Stimulated activated naive CD4-positive, alpha-beta T cell treated with Interleukin-2 at 50 U/mL for 16 hours (primary cell): ENCODE results near the gene HOATZ.

Source experiments
- DNase-seq: peaks from one replicate; lab custom pipeline; 2025; lab: John Stamatoyannopoulos, UW

The HOATZ gene

DNA sequence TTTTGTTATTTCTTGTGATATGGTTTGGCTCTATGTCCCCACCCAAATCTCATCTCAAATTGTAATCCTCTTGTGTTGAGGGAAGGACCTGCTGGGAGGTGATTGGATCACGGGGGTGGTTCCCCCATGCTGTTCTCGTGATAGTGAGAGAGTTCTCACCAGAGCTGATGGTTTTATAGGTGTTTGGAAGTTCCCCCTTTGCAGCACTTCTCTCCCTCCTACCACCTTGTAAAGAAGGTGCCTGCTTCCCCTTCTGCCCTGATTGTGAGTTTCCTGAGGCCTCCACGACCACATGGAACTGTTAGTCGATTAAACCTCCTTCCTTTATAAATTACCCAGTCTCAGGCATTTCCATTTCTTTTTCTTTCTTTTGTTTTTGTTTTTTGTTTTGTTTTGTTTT is 63.2 kb downstream of the HOATZ start:
- DNase-seq = no peak

DNA sequence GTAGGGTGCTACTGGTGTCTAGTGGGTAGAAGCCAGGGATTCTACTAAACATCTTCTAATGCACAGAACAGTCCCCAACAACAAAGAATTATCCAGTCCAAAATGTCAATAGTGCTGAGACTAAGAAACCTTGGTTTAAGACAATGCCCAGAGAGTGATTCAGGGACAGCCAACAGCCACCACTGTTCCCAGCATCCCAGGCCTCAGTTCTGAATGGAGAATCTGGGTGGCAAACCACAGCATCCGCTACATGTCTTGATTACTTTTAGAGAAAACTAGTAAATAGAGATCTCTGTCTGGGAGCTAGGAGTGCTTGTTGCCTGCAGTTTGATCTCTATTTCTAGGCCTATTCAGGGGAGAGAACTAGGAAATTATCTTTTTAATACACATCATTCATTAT is 66.8 kb downstream of the HOATZ start:
- no peak for DNase-seq

- DNase-seq = no peak
Observed at GRCh38 chr11:111582163-111582562, 67.6 kb downstream of the HOATZ start.

DNA sequence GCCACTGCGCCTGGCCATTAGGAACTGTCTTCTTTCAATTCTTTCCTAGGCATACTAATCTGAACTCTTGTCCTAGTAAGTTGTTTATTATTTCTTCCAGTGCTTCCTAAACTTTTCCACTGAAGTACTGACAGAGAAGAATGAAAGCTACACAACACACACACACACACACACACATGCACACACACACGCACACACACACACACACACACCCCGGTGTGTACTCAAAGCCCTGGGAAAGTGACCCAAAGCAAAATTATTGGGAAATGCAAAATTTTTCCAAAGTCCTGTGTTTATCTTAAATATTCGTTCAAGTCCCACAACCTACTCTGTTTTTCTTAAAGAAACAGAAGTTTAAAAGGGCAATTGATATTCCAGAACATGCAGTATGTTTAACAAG is 68.3 kb downstream of the HOATZ start:
- DNase-seq = no peak

DNA sequence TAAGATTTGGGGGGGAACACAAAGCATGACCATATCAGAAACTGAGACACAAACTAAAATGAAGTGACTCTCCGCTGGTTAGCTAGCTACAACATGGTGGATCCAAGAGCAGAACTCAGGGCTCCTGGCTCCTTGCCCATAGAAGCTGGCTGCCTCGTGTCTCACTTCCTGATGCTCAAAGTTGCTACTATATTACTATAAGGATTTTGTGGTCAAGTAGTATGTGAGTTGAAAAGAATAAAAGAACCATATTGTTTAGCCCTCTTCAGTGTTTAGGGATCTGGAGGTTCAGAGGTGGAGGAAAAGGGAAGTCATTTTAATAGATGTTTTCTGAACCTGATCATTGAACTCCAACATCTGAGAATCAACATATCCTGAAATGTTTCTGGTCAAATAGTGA is 70.8 kb downstream of the HOATZ start:
- no peak for DNase-seq

DNA sequence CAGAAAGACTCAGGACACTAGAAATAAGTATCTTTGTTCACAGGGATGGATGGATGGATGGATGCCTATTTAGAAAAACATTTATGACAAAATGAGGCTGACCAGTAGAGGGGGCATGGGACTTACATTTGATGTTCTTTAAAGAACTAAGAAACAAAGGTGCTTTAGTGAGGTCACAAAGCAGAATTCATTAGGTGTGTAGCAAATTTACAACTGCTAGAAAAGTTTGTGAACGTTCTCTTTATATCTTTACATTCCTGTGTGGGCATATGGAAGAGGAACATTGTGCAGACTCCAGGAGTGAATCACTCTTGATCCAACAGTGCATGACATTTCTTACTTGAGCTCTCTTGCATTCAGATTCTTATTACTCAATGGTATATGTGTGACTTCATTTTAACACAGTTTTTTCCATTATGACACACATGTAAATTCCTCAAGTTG is 71.8 kb downstream of the HOATZ start:
- no peak for DNase-seq
